GM12801 (cell line): ENCODE data around the gene PLCB1.

Experiments used
- CTCF ChIP-seq: IDR thresholded peaks from one replicate; pipeline ENCODE4 v1.5.1; 2011; ENCODE audit warnings: control low read depth; ENCODE audit not compliant: insufficient read length; ENCODE audit errors: extremely low read depth

The PLCB1 gene

GRCh38 chr20:8271727-8272126 lies 139.7 kb downstream of the PLCB1 start:
- no peak for TF ChIP-seq CTCF

- TF ChIP-seq CTCF: no peak
Measured at GRCh38 chr20:8272766-8273165, 140.7 kb downstream of the PLCB1 start.

- TF ChIP-seq CTCF: no peak
Measured at GRCh38 chr20:8284902-8285301, 152.8 kb downstream of the PLCB1 start.

- no peak for TF ChIP-seq CTCF
Measured at GRCh38 chr20:8287340-8287739, 155.3 kb downstream of the PLCB1 start.

GRCh38 chr20:8291200-8291599 lies 159.1 kb downstream of the PLCB1 start:
- TF ChIP-seq CTCF: no peak

- TF ChIP-seq CTCF: no peak
Measured at GRCh38 chr20:8291873-8292272, 159.8 kb downstream of the PLCB1 start.

- TF ChIP-seq CTCF: no peak
Measured at GRCh38 chr20:8292793-8293192, 160.7 kb downstream of the PLCB1 start.

- no peak for TF ChIP-seq CTCF
Measured at GRCh38 chr20:8293750-8294149, 161.7 kb downstream of the PLCB1 start.
